GM12892 (cell line): ENCODE measurements around the gene WDR59.
"Not testable (repeated sequence)": the region's sequence is repeated elsewhere in the genome, so short reads cannot be mapped to it uniquely, and the experiment has no call there.

Experiments
- DNase-seq: peaks from one replicate; pipeline ENCODE4 v3.0.0; 2011; ENCODE audit not compliant: insufficient read length
- FAIRE-seq: peaks from 2 replicates; lab custom pipeline; 2011; peaks lifted over from hg19 to GRCh38; lab: Jason Lieb, UNC
- POLR2A ChIP-seq: IDR thresholded peaks from 2 replicates; pipeline ENCODE4 v1.6.1; 2011; ENCODE audit warnings: low read depth, low read length, control low read depth
- POLR2AphosphoS5 ChIP-seq: IDR thresholded peaks from 2 replicates; pipeline ENCODE4 v1.6.1; 2011; ENCODE audit warnings: low read depth, low read length, control low read depth
- TAF1 ChIP-seq: IDR thresholded peaks from 2 replicates; pipeline ENCODE4 v1.6.1; 2011; ENCODE audit warnings: low read depth, mild to moderate bottlenecking, control low read depth, low read length, borderline replicate concordance

WDR59 gene

DNA sequence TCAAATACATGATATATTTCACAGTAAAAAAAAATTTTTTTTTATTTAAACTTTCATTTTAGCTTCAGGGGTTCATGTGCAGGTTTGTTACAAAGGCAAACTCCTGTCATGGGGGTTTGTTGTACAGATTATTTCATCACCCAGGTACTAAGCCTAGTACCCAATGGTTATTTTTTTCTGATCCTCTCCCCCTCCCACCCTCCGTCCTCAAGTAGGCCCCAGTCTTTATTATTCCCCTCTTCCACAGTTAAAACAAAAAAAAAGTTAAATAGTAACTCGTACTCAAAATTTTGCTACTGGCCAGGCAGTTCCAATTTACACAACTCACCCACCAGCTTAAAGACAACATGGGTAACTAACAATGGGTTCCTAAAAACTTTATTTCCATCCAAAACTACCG, 63.9 kb downstream of the WDR59 start:
- no peak for TF ChIP-seq POLR2A
- DNase-seq (no peak), FAIRE-seq (no peak)

DNA sequence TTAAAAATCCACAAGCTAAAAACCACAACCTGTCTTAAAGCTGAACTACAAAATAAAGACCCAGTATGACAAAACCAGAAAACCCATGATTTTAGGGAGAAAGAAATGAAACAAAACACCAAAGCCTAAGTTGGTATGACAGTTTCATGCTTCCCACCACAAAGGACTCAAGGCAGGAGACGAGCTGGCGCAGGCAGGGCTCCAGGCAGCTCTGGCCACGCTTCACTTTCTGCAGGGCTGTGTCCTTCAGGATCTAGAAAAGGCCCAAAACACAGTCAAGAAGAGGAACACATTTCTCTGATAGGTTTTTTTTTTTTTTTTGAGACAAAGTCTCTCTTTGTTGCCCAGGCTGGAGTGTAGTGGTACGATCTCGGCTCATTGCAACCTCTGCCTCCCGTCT, 75.3 kb downstream of the WDR59 start:
- FAIRE-seq (no peak), DNase-seq (no peak)
- TF ChIP-seq TAF1 = no peak
- TF ChIP-seq POLR2A = no peak
- TF ChIP-seq POLR2AphosphoS5 = no peak

- not testable (repeated sequence) for DNase-seq, FAIRE-seq
Measured at GRCh38 chr16:74908759-74909158, 76.2 kb downstream of the WDR59 start.

GRCh38 chr16:74903901-74904678, 80.8 kb downstream of the WDR59 start:
- no peak for DNase-seq
- FAIRE-seq = no peak
- TF ChIP-seq TAF1 (no peak), POLR2A (no peak)

DNA sequence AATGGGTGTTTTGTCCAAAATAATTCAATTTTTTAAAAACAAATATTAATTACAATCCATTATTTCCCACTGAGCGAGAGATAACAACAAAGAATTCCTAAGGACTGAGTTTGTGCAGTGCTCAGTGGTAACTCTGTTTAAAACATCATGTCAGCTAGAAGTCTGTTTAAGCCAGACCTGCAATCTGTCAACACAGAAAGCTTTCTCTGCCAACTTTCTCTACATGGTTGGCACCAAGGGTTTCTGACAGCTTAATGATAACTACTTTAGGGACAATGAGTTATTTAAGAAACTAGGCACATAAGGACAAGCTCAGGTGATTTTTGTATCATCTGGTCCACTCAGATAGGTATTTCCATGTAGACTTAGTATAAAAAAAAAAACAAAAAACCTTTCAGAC, 81.8 kb downstream of the WDR59 start:
- FAIRE-seq (no peak), DNase-seq (no peak)
- TF ChIP-seq POLR2A (no peak), POLR2AphosphoS5 (no peak), TAF1 (no peak)

GRCh38 chr16:74902161-74902560, 82.8 kb downstream of the WDR59 start:
- FAIRE-seq = no peak
- TF ChIP-seq POLR2A (no peak), TAF1 (no peak), POLR2AphosphoS5 (no peak)
- no peak for DNase-seq

DNA sequence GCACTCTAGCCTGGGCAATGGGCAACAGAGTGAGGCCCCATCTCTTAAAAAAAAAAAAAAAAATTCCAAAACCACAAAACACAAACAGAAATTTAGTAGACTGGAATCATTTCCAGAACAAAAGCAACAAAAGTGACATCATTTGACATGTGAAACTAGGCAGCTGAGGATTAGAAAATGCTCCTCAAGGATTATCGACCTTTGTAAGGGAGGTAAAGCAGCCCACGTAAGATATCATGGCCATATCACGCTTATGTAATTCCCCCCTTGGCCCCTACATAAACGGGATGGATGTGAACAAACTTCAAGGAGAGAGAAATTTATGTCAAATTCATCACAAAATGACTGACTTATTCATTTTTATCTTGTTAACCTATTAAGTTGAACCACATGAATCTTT, 83.3 kb downstream of the WDR59 start:
- TF ChIP-seq POLR2AphosphoS5 = no peak
- TF ChIP-seq TAF1 = no peak
- TF ChIP-seq POLR2A = no peak
- FAIRE-seq = no peak
- DNase-seq = no peak

- no peak for TF ChIP-seq POLR2AphosphoS5
- no peak for TF ChIP-seq TAF1
- TF ChIP-seq POLR2A = no peak
- FAIRE-seq (no peak), DNase-seq (no peak)
Measured at GRCh38 chr16:74899816-74900215, 85.1 kb downstream of the WDR59 start.

- TF ChIP-seq POLR2A (no peak), TAF1 (no peak), POLR2AphosphoS5 (no peak)
- FAIRE-seq (no peak), DNase-seq (no peak)
Measured at GRCh38 chr16:74898659-74899058, 86.3 kb downstream of the WDR59 start.

- no peak for TF ChIP-seq POLR2A
- no peak for TF ChIP-seq POLR2AphosphoS5
- no peak for TF ChIP-seq TAF1
- FAIRE-seq (no peak), DNase-seq (no peak)
Measured at GRCh38 chr16:74896389-74897370, 88.2 kb downstream of the WDR59 start.

DNA sequence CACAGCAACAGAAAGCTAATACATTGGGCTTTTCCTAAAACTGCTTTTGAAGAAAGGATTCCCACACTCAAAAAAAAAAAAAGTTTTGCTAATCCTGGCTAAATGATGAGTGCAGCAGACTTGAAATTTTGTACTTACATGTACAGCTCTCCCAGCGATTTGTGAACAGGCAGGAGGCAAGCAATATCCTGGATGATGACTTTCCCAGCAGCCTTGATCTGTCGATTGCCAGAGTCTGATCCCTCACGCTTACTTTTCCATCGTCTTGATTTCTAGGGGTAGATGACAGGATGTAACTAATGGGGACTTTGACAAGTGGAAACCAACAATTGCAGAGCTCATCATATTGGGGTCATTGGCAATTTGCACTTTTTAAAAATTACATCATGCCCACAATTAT, 91.4 kb downstream of the WDR59 start:
- FAIRE-seq = no peak
- no peak for DNase-seq
- TF ChIP-seq TAF1 (no peak), POLR2AphosphoS5 (no peak), POLR2A (no peak)
